Measurements from ENCODE around the gene CCT6B.
A peak's percentile ranks its signal among the peaks of the same experiment; 100 is the strongest.

CCT6B gene

DNA sequence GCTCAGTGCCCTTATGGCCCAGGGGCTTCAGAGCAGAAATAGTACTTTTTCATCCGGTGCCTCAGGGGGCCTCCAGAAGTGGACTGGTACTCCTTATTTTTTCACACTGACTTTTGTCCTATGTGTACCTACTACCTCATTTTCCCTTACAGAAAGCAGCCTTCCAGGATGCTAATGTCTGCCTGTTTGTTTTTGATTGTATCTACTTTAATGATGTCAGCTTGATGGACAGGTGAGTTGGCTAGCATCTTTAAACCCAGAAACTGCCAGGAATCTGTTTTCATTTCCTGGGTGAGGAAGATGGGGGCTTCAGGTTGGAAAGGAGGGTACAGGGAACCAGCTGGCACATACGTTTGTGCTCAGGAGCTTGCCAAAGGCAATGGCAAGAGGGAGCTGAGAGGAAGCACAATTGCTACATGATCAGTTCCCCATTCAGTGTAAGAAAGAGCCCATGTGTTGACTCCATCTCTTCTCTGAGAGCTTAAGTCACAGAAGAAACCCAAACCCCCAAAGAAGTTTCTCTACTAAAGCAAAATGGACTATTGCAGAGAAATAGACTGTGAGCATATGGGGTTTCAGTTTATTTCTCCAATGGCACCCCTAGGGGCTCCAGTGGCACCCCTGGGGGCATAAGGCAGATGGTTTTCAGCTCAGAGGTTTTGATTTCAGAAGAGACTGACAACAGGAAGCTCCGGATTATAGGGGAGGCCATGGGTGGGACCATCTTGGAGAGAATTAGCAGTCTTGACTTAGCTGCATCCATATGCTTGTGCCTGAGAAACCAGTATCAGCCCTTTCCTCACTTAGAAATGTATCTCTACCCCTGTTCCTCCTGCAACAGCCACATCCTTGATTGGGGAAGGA is 35.4 kb upstream of the CCT6B start:
- H3K4me3 ChIP-seq = no peak overlapping the region
- H3K27ac ChIP-seq = peak overlapping the region; percentile 47 to 76
- peaks cover 0 to 18% (median 14%) of the 10 kb centered on the region in 4 donors for H3K4me1 ChIP-seq
- TF ChIP-seq, protein P1, sequence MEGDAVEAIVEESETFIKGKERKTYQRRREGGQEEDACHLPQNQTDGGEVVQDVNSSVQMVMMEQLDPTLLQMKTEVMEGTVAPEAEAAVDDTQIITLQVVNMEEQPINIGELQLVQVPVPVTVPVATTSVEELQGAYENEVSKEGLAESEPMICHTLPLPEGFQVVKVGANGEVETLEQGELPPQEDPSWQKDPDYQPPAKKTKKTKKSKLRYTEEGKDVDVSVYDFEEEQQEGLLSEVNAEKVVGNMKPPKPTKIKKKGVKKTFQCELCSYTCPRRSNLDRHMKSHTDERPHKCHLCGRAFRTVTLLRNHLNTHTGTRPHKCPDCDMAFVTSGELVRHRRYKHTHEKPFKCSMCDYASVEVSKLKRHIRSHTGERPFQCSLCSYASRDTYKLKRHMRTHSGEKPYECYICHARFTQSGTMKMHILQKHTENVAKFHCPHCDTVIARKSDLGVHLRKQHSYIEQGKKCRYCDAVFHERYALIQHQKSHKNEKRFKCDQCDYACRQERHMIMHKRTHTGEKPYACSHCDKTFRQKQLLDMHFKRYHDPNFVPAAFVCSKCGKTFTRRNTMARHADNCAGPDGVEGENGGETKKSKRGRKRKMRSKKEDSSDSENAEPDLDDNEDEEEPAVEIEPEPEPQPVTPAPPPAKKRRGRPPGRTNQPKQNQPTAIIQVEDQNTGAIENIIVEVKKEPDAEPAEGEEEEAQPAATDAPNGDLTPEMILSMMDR (IDR thresholded peaks at IDR 0.05) = no peak
- DNase-seq = no peak
- intact Hi-C loops (cut with DNase I; ENCODE audit: low total_unique reads) = no loop called here
- no peaks in the 10 kb centered on the region for H3K27me3 ChIP-seq
- H3K9me3 ChIP-seq = no peaks in the 10 kb centered on the region
- H3K36me3 ChIP-seq = peaks cover 32 to 84% (median 54%) of the 10 kb centered on the region in 3 donors

DNA sequence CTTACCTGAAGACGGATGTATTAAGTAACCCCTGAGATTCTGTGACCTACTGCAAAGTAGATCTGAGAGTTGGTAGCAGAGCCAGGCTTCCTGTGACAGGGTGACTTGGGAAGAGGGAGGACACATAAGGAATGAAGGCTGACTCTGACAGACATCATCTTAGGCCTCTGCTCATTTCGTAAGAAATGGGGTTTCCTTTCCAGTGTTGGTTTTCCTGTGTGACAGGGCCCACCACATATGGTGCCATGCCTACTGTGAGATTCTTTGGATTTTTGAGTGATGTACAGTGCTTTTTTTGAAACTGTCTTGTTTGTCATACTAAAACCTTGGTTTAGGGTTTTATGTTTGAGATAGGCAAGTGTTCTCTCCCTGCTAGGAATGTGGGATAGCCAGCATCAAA is 31.8 kb upstream of the CCT6B start:
- DNase-seq = no peak
- no peak overlapping the region for H3K4me3 ChIP-seq
- intact Hi-C loops (cut with DNase I; ENCODE audit: low total_unique reads) = no loop called here
- no peaks in the 10 kb centered on the region for H3K27me3 ChIP-seq
- H3K9me3 ChIP-seq = no peaks in the 10 kb centered on the region
- peaks cover 0 to 15% (median 13%) of the 10 kb centered on the region in 4 donors for H3K4me1 ChIP-seq
- no peak overlapping the region for H3K27ac ChIP-seq
- TF ChIP-seq, protein P1 (IDR thresholded peaks at IDR 0.05) = no peak
- peaks cover 54 to 82% (median 71%) of the 10 kb centered on the region in 3 donors for H3K36me3 ChIP-seq

DNA sequence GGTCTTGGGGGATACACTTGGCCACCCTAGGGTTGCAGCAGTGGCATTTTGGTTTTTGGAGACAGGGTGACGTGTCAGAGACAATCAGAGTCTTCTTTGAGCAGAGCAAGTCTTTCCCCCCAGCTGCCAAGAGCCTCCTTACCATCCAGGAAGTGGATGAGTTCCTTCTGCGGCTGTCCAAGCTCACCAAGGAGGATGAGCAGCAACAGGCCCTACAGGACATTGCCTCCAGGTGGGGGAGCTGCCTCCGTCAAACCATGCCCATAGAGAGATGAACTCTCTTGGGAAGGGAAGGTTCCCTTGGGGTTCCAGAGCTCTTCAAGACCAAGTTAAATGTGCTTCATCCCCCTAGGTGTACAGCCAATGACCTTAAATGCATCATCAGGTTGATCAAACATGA is 30.3 kb upstream of the CCT6B start:
- Histone ChIP-seq H3K4me3 (no peak overlapping the region), H3K4me1 (peaks cover 0 to 1% (median 0%) of the 10 kb centered on the region in 4 donors), H3K27ac (no peak overlapping the region), H3K36me3 (peaks cover 58 to 90% (median 82%) of the 10 kb centered on the region in 3 donors), H3K27me3 (no peaks in the 10 kb centered on the region), H3K9me3 (no peaks in the 10 kb centered on the region)
- intact Hi-C loops (cut with DNase I; ENCODE audit: low total_unique reads) = no loop called here
- TF ChIP-seq, protein P1 (IDR thresholded peaks at IDR 0.05) = no peak
- no peak for DNase-seq

DNA sequence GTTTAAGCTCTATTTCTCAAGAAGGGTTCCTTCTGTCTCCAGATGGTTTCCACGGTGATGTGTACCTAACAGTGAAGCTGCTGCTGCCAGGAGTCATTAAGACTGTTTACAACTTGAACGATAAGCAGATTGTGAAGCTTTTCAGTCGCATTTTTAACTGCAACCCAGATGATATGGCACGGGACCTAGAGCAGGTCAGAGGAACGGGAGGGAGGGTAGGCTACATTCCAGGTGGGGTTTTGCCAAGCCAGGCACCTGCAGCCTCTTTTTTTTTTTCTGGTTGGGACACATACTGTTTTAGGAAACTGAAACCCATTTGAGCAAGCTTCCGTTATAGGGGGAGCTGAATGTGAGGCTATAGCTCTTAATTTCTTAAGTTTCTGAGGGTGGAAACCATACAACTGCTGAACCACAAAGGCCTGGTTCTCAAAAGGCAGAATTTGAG is 29.7 kb upstream of the CCT6B start:
- TF ChIP-seq, protein P1 (IDR thresholded peaks at IDR 0.05) = no peak
- DNase-seq = no peak
- H3K36me3 ChIP-seq = peaks cover 65 to 90% (median 82%) of the 10 kb centered on the region in 3 donors
- H3K9me3 ChIP-seq = no peaks in the 10 kb centered on the region
- H3K4me1 ChIP-seq = no peaks in the 10 kb centered on the region
- no peak overlapping the region for H3K27ac ChIP-seq
- intact Hi-C loops (cut with DNase I; ENCODE audit: low total_unique reads) = no loop called here
- no peaks in the 10 kb centered on the region for H3K27me3 ChIP-seq
- H3K4me3 ChIP-seq = no peak overlapping the region

DNA sequence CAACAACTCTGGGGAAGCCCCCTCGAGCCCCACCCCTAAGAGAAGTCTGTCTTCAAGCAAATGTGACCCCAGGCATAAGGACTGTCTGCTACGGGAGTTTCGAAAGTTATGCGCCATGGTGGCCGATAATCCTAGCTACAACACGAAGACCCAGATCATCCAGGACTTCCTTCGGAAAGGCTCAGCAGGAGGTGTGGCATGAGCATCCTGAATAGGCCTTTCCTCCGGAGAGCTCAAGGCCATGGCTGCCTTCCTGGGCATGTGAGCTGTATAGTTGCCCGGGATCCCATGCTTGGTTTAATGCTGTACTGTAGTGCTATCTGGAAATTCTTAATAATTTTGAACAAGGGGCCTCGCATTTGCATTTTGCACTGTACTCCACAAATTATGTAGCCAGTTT is 28.2 kb upstream of the CCT6B start:
- intact Hi-C loops (cut with DNase I; ENCODE audit: low total_unique reads) = loop anchor here (10.0 kb wide), 2 partner anchors 125 to 1605 kb away; partner anchors contain the start of genes DHRS11 and RAD51D

More for the DNA sequence above, 28.2 kb upstream of the CCT6B start:
- Histone ChIP-seq H3K4me3 (no peak overlapping the region), H3K36me3 (peaks cover 62 to 88% (median 72%) of the 10 kb centered on the region in 3 donors), H3K4me1 (no peaks in the 10 kb centered on the region), H3K27me3 (no peaks in the 10 kb centered on the region), H3K27ac (no peak overlapping the region), H3K9me3 (no peaks in the 10 kb centered on the region)
- TF ChIP-seq, protein P1 (IDR thresholded peaks at IDR 0.05) = no peak
- DNase-seq = no peak

Measured in tibial artery (tissue), 4 donors.